Astrocyte of the spinal cord (primary cell): ENCODE data around the gene MKS1.

Experiments used
- DNase-seq: peaks from one replicate; pipeline ENCODE4 v3.0.0; 2011; ENCODE audit warnings: low read depth, low spot score
- H3K4me3 ChIP-seq: 2 replicates; pipeline ENCODE4 v1.5.1; 2011; ENCODE audit warnings: low read depth, mild to moderate bottlenecking, low read length, moderate library complexity
- CTCF ChIP-seq: IDR thresholded peaks from 2 replicates; pipeline ENCODE4 v1.5.1; 2012; ENCODE audit warnings: low read depth, mild to moderate bottlenecking, low read length, inconsistent platforms
- in situ Hi-C: cut with HindIII; loops from 2 replicates; pipeline ENCODE4 v1.10.0; 2017; ENCODE audit warnings: low sequenced_read_pairs

Gene MKS1

GRCh38 chr17:58208344-58208743, 10.7 kb downstream of the MKS1 start:
- no peak overlapping the region for H3K4me3 ChIP-seq
- TF ChIP-seq CTCF: no peak
- DNase-seq: no peak
- in situ Hi-C loops: no loop called here

- no peak for DNase-seq
- H3K4me3 ChIP-seq: no peak overlapping the region
- in situ Hi-C loops: no loop called here
- TF ChIP-seq CTCF: no peak
Measured at GRCh38 chr17:58207451-58207850, 11.6 kb downstream of the MKS1 start.

- DNase-seq: no peak
- H3K4me3 ChIP-seq: no peak overlapping the region
- in situ Hi-C loops: no loop called here
- TF ChIP-seq CTCF: no peak
Measured at GRCh38 chr17:58205936-58206335, 13.1 kb downstream of the MKS1 start.

GRCh38 chr17:58204796-58205195, 14.3 kb downstream of the MKS1 start:
- in situ Hi-C loops: no loop called here
- DNase-seq: no peak
- no peak for TF ChIP-seq CTCF
- no peak overlapping the region for H3K4me3 ChIP-seq

- no peak for DNase-seq
- no peak for TF ChIP-seq CTCF
- no peak overlapping the region for H3K4me3 ChIP-seq
- in situ Hi-C loops: no loop called here
Measured at GRCh38 chr17:58202859-58203258, 16.2 kb downstream of the MKS1 start.

GRCh38 chr17:58200024-58200633, 18.9 kb downstream of the MKS1 start:
- H3K4me3 ChIP-seq: no peak overlapping the region
- in situ Hi-C loops: no loop called here
- peak; percentile 26 for DNase-seq
- TF ChIP-seq CTCF: peak; percentile 58

- in situ Hi-C loops: no loop called here
- TF ChIP-seq CTCF: no peak
- H3K4me3 ChIP-seq: no peak overlapping the region
- DNase-seq: no peak
Measured at GRCh38 chr17:58196610-58197009, 22.4 kb downstream of the MKS1 start.
